ENCODE measurements around the gene CELF1. TPM values are rescaled to one million over a fixed set of nuclear protein-coding genes. Genes with fewer than 3 reads are reported as not detected.
A peak's percentile ranks its signal among the peaks of the same experiment; 100 is the strongest.

Gene CELF1
- total and polyA plus RNA-seq, 9 of the 15 experiments (the other 6 are each of a cell fraction or from before 2014, with no cell fraction given): 11.3 to 142 (median 77.4) TPM

DNA sequence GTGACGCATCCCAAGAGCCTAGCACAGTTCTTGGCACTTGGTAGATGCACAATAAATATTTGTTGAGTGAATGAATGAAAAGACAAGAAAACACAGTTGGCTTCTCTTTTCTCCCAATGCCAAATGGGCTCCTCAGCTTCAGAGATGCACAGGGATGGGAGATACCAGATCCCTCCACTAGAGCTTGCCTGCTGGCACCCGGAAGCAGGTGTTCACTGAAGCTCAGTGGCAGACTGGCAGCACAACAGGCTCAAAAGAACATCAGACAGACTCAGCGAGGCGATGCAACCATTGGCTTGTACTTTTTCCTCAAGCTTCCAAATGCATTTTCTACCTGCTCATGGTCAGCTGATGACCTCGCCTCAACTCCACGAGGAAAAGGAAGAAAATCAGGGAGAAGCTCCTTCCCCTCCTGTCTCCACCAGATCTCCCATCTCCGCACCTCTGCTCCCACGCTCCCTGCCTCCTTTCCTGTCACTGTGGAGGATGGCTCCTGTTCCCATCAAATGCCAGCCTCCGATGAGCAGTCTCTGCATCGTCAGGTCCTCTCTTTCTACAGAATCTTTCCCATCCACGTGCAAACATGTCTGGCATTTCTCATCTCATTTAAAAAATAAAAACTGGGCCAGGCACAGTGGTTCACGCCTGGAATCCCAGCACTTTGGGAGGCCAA lies 109.8 kb downstream of the CELF1 start:
- POLR2A ChIA-PET: interaction anchor here (0.7 to 1.3 kb wide), 4 partner anchors 12 to 43 kb away, joined by 3 to 5 read pairs (median 3); no protein-coding TSS in a partner anchor
- peak; percentile 50; the same call in 2 of the 3 replicates for ATAC-seq

More for the DNA sequence above, 109.8 kb downstream of the CELF1 start:
- H3K27me3 ChIP-seq (ENCODE audit: control insufficient read depth in 2 of 2, insufficient read depth in 2 of 2, low read length in 2 of 2): no peaks in the 10 kb centered on the region
- no peaks in the 10 kb centered on the region for H3K36me3 ChIP-seq (ENCODE audit: control insufficient read depth, insufficient read depth, low read length)
- 44% methylated on average over 11 of the region's 12 CpGs for WGBS (ENCODE audit: insufficient coverage, low coverage, missing lambda C conversion rate)
- TF ChIP-seq, protein P1, sequence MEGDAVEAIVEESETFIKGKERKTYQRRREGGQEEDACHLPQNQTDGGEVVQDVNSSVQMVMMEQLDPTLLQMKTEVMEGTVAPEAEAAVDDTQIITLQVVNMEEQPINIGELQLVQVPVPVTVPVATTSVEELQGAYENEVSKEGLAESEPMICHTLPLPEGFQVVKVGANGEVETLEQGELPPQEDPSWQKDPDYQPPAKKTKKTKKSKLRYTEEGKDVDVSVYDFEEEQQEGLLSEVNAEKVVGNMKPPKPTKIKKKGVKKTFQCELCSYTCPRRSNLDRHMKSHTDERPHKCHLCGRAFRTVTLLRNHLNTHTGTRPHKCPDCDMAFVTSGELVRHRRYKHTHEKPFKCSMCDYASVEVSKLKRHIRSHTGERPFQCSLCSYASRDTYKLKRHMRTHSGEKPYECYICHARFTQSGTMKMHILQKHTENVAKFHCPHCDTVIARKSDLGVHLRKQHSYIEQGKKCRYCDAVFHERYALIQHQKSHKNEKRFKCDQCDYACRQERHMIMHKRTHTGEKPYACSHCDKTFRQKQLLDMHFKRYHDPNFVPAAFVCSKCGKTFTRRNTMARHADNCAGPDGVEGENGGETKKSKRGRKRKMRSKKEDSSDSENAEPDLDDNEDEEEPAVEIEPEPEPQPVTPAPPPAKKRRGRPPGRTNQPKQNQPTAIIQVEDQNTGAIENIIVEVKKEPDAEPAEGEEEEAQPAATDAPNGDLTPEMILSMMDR (IDR thresholded peaks at IDR 0.05 in 2 of 3, conservative IDR thresholded peaks at IDR 0.05 in 1 of 3; ENCODE audit: insufficient read depth in 2 of 3, low read depth in 1 of 3, low read length in 3 of 3): peak in 1 of 3 experiments; percentile 30; a peak in 2 of 6 replicates
- TF ChIP-seq, protein P2, sequence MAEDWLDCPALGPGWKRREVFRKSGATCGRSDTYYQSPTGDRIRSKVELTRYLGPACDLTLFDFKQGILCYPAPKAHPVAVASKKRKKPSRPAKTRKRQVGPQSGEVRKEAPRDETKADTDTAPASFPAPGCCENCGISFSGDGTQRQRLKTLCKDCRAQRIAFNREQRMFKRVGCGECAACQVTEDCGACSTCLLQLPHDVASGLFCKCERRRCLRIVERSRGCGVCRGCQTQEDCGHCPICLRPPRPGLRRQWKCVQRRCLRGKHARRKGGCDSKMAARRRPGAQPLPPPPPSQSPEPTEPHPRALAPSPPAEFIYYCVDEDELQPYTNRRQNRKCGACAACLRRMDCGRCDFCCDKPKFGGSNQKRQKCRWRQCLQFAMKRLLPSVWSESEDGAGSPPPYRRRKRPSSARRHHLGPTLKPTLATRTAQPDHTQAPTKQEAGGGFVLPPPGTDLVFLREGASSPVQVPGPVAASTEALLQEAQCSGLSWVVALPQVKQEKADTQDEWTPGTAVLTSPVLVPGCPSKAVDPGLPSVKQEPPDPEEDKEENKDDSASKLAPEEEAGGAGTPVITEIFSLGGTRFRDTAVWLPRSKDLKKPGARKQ (CRISPR knock-in tag; IDR thresholded peaks at IDR 0.05): no peak
- TF ChIP-seq POLR2AphosphoS2 (IDR thresholded peaks at IDR 0.05; ENCODE audit: low read length) (no peak), BRCA1 (IDR thresholded peaks at IDR 0.05) (no peak), BRCA1 (CRISPR knock-in tag; IDR thresholded peaks at IDR 0.05) (no peak), SRSF9 (IDR thresholded peaks at IDR 0.05; ENCODE audit: borderline replicate concordance, low read depth, low read length) (no peak), ELF2 (CRISPR knock-in tag; IDR thresholded peaks at IDR 0.05) (no peak)
- TF ChIP-seq, protein P3, sequence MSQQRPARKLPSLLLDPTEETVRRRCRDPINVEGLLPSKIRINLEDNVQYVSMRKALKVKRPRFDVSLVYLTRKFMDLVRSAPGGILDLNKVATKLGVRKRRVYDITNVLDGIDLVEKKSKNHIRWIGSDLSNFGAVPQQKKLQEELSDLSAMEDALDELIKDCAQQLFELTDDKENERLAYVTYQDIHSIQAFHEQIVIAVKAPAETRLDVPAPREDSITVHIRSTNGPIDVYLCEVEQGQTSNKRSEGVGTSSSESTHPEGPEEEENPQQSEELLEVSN (IDR thresholded peaks at IDR 0.05; ENCODE audit: borderline replicate concordance in 1 of 2, extremely low read depth in 1 of 2, insufficient read depth in 1 of 2, insufficient read length in 1 of 2, low read depth in 1 of 2, low read length in 1 of 2, poor library complexity in 1 of 2, severe bottlenecking in 1 of 2): peak in 1 of 2 experiments; percentile 12
- no peaks in the 10 kb centered on the region for H3K9me1 ChIP-seq (ENCODE audit: control insufficient read depth, insufficient read depth, low read length)
- H3K4me3 ChIP-seq: no peak overlapping the region
- DNase-seq (ENCODE audit: extremely low read depth in 1 of 4, low spot score in 3 of 4) (peak in 1 of 4 experiments; percentile 22), FAIRE-seq (no peak)
- intact Hi-C loops (cut with micrococcal nuclease) (no loop called here), in situ Hi-C loops (cut with MboI) (no loop called here)
- no peaks in the 10 kb centered on the region for H3K9me3 ChIP-seq (replicated peaks; ENCODE audit: control insufficient read depth, insufficient read depth, low read depth, low read length)
- no peak overlapping the region for H3K9ac ChIP-seq (ENCODE audit: insufficient read depth in 1 of 2, low read depth in 2 of 2, low read length in 2 of 2)
- no peak overlapping the region for H3K27ac ChIP-seq (ENCODE audit: extremely low read depth, low read depth, low read length)
- H3K79me2 ChIP-seq (ENCODE audit: control insufficient read depth, insufficient read depth, low read length): no peaks in the 10 kb centered on the region
- no peaks in the 10 kb centered on the region for H4K20me1 ChIP-seq (replicated peaks; ENCODE audit: control insufficient read depth, insufficient read depth, low read length)
- no peak overlapping the region for H3K4me2 ChIP-seq (ENCODE audit: insufficient read depth, low read length)
- H3K4me1 ChIP-seq (replicated peaks in 1 of 2; ENCODE audit: control insufficient read depth in 2 of 2, insufficient read depth in 2 of 2, low read length in 2 of 2): peaks cover 0 to 10% of the 10 kb centered on the region in 2 experiments; a peak in 2 of 5 replicates
- CTCF ChIA-PET (ENCODE audit: low intra/inter-chr PET ratio): no interaction called here
- H2AFZ ChIP-seq (ENCODE audit: low read depth, low read length): peak overlapping the region; percentile 30; the same call in 1 of the 2 replicates
- no TSS peak for BruUV-seq (replicated peaks)
